HUES64 (cell line): ENCODE data around the gene AAMDC.
"Not testable (repeated sequence)": the region's sequence is repeated elsewhere in the genome, so short reads cannot be mapped to it uniquely, and the experiment has no call there.

ENCODE experiments used
- H3K27ac ChIP-seq: 2 replicates; pipeline ENCODE4 v1.7.0; 2013; ENCODE audit warnings: low read depth, low read length, inconsistent platforms
- H3K27me3 ChIP-seq: 2 replicates; pipeline ENCODE4 v1.6.1; 2013; ENCODE audit warnings: mild to moderate bottlenecking, low read length; ENCODE audit not compliant: insufficient read depth
- H3K36me3 ChIP-seq: 2 replicates; pipeline ENCODE4 v1.6.1; 2013; ENCODE audit warnings: mild to moderate bottlenecking, low read length; ENCODE audit not compliant: insufficient read depth
- H3K4me1 ChIP-seq: 2 replicates; pipeline ENCODE4 v1.6.1; 2013; ENCODE audit warnings: mild to moderate bottlenecking, low read length, moderate library complexity; ENCODE audit not compliant: insufficient read depth
- H3K4me3 ChIP-seq: 2 replicates; pipeline ENCODE4 v1.5.1; 2013; ENCODE audit warnings: mild to moderate bottlenecking, low read length, moderate library complexity
- H3K9ac ChIP-seq: 2 replicates; pipeline ENCODE4 v1.6.1; 2013; ENCODE audit warnings: mild to moderate bottlenecking, low read depth, low read length
- H3K9me3 ChIP-seq: 2 replicates; pipeline ENCODE4 v1.6.1; 2013; ENCODE audit warnings: low read depth, low read length; ENCODE audit not compliant: insufficient read depth
- WGBS: fragments of 150-250, 120-280 bp; methylation state at CpG from one replicate; pipeline ENCODE4 v1.1.7; 2013; ENCODE audit warnings: missing lambda C conversion rate; 5-methylcytosine and 5-hydroxymethylcytosine counted together

The AAMDC gene

GRCh38 chr11:77819921-77820564, 901 bp upstream of the AAMDC start:
- under 1% methylated on average over 55 of the region's 55 CpGs for WGBS
- Histone ChIP-seq H3K9ac (peak overlapping the region; percentile 94), H3K27ac (peak overlapping the region; percentile 97), H3K36me3 (no peaks in the 10 kb centered on the region), H3K27me3 (no peaks in the 10 kb centered on the region), H3K4me1 (no peaks in the 10 kb centered on the region), H3K4me3 (peak overlapping the region; percentile 75), H3K9me3 (peaks cover 4% of the 10 kb centered on the region; the same call in 1 of the 2 replicates)

GRCh38 chr11:77821349-77821851, 456 bp downstream of the AAMDC start:
- H3K27ac ChIP-seq: no peak overlapping the region
- under 1% methylated on average over 15 of the region's 16 CpGs for WGBS
- H3K4me1 ChIP-seq: no peaks in the 10 kb centered on the region
- H3K9ac ChIP-seq: peak overlapping the region; percentile 71
- no peaks in the 10 kb centered on the region for H3K27me3 ChIP-seq
- H3K36me3 ChIP-seq: no peaks in the 10 kb centered on the region
- peak overlapping the region; percentile 75 for H3K4me3 ChIP-seq
- H3K9me3 ChIP-seq: no peaks in the 10 kb centered on the region

GRCh38 chr11:77822126-77822525, 1.2 kb downstream of the AAMDC start:
- WGBS: 85% methylated on average over 12 of the region's 13 CpGs
- not testable (repeated sequence) for H3K36me3 ChIP-seq, H3K27me3 ChIP-seq, H3K27ac ChIP-seq, H3K4me1 ChIP-seq, H3K9ac ChIP-seq, H3K9me3 ChIP-seq
- H3K4me3 ChIP-seq: peak overlapping the region; percentile 75

GRCh38 chr11:77823775-77824174, 2.8 kb downstream of the AAMDC start:
- Histone ChIP-seq H3K27me3 (no peaks in the 10 kb centered on the region), H3K36me3 (no peaks in the 10 kb centered on the region), H3K9me3 (no peaks in the 10 kb centered on the region), H3K9ac (no peak overlapping the region), H3K4me1 (no peaks in the 10 kb centered on the region), H3K27ac (no peak overlapping the region), H3K4me3 (no peak overlapping the region)
- WGBS: 100% methylated on average over 1 of the region's 1 CpG

GRCh38 chr11:77828926-77829325, 8.0 kb downstream of the AAMDC start:
- Histone ChIP-seq H3K27ac (no peak overlapping the region), H3K4me3 (no peak overlapping the region), H3K27me3 (no peaks in the 10 kb centered on the region), H3K4me1 (no peaks in the 10 kb centered on the region), H3K9ac (no peak overlapping the region), H3K9me3 (peaks cover 10% of the 10 kb centered on the region), H3K36me3 (no peaks in the 10 kb centered on the region)
- 94% methylated on average over 2 of the region's 2 CpGs for WGBS

GRCh38 chr11:77833302-77833701, 12.4 kb downstream of the AAMDC start:
- no peaks in the 10 kb centered on the region for H3K36me3 ChIP-seq
- H3K9me3 ChIP-seq: peaks cover 13% of the 10 kb centered on the region
- 94% methylated on average over 4 of the region's 4 CpGs for WGBS
- no peak overlapping the region for H3K9ac ChIP-seq
- no peak overlapping the region for H3K4me3 ChIP-seq
- H3K27ac ChIP-seq: no peak overlapping the region
- H3K4me1 ChIP-seq: no peaks in the 10 kb centered on the region
- no peaks in the 10 kb centered on the region for H3K27me3 ChIP-seq

- 87% methylated on average over 1 of the region's 1 CpG for WGBS
- peaks cover 17% of the 10 kb centered on the region for H3K36me3 ChIP-seq
- H3K27ac ChIP-seq: no peak overlapping the region
- H3K9ac ChIP-seq: no peak overlapping the region
- H3K4me3 ChIP-seq: no peak overlapping the region
- no peaks in the 10 kb centered on the region for H3K4me1 ChIP-seq
- 0 out of 2 replicates have a peak, but pooled peaks cover 3% of the 10 kb centered on the region for H3K9me3 ChIP-seq
- H3K27me3 ChIP-seq: no peaks in the 10 kb centered on the region
Observed at GRCh38 chr11:77842441-77843121, 21.6 kb downstream of the AAMDC start.

- WGBS: 91% methylated on average over 5 of the region's 5 CpGs
- not testable (repeated sequence) for H3K27me3 ChIP-seq, H3K4me1 ChIP-seq, H3K27ac ChIP-seq, H3K4me3 ChIP-seq, H3K9ac ChIP-seq, H3K9me3 ChIP-seq
- H3K36me3 ChIP-seq: peaks cover 22% of the 10 kb centered on the region
Observed at GRCh38 chr11:77843700-77844099, 22.8 kb downstream of the AAMDC start.

GRCh38 chr11:77851503-77851902, 30.6 kb downstream of the AAMDC start:
- no peak overlapping the region for H3K27ac ChIP-seq
- H3K4me1 ChIP-seq: no peaks in the 10 kb centered on the region
- no peak overlapping the region for H3K4me3 ChIP-seq
- peaks cover 30% of the 10 kb centered on the region for H3K9me3 ChIP-seq
- peaks cover 21% of the 10 kb centered on the region for H3K36me3 ChIP-seq
- 80% methylated on average over 1 of the region's 1 CpG for WGBS
- H3K9ac ChIP-seq: no peak overlapping the region
- H3K27me3 ChIP-seq: no peaks in the 10 kb centered on the region

- no peaks in the 10 kb centered on the region for H3K27me3 ChIP-seq
- H3K4me1 ChIP-seq: no peaks in the 10 kb centered on the region
- H3K9ac ChIP-seq: no peak overlapping the region
- peaks cover 37% of the 10 kb centered on the region for H3K9me3 ChIP-seq
- 100% methylated on average over 2 of the region's 2 CpGs for WGBS
- H3K36me3 ChIP-seq: peaks cover 23% of the 10 kb centered on the region
- H3K27ac ChIP-seq: no peak overlapping the region
- H3K4me3 ChIP-seq: no peak overlapping the region
Observed at GRCh38 chr11:77854838-77855237, 33.9 kb downstream of the AAMDC start.

- not testable (repeated sequence) for H3K4me1 ChIP-seq, H3K9ac ChIP-seq, H3K27me3 ChIP-seq, H3K4me3 ChIP-seq, H3K27ac ChIP-seq
- peaks cover 37% of the 10 kb centered on the region for H3K9me3 ChIP-seq
- peaks cover 23% of the 10 kb centered on the region for H3K36me3 ChIP-seq
- WGBS: 94% methylated on average over 8 of the region's 10 CpGs
Observed at GRCh38 chr11:77857906-77858457, 37.0 kb downstream of the AAMDC start.
